GM23338 (cell line): ENCODE data around the gene C1orf87.

Source experiments
- CREB1 ChIP-seq: fragments of 250-450 bp; sonication (Bioruptor Pico); IDR thresholded peaks from 2 replicates; pipeline ENCODE4 v1.5.0; 2020; ENCODE audit warnings: low read depth, mild to moderate bottlenecking, moderate library complexity
- EZH2 ChIP-seq: fragments of 200-600 bp; sonication (generic); IDR thresholded peaks from one replicate; pipeline ENCODE4 v1.8.0; 2017; ENCODE audit warnings: antibody characterized with exemption, mild to moderate bottlenecking, low read depth; ENCODE audit not compliant: unreplicated experiment
- EZH2phosphoT487 ChIP-seq: fragments of 200-600 bp; sonication (generic); IDR thresholded peaks from one replicate; pipeline ENCODE4 v1.8.1; 2018; ENCODE audit warnings: antibody characterized with exemption; ENCODE audit not compliant: unreplicated experiment
- JUNB ChIP-seq: IDR thresholded peaks from one replicate; pipeline ENCODE4 v1.6.1; 2016; ENCODE audit warnings: antibody characterized with exemption; ENCODE audit not compliant: unreplicated experiment
- POLR2AphosphoS5 ChIP-seq: IDR thresholded peaks from 2 replicates; pipeline ENCODE4 v1.6.1; 2016; ENCODE audit warnings: antibody characterized with exemption, low read depth
- ZNF331 ChIP-seq: fragments of 250-450 bp; sonication (Bioruptor Pico); IDR thresholded peaks from 2 replicates; pipeline ENCODE4 v1.5.0; 2020; ENCODE audit warnings: low read depth, mild to moderate bottlenecking, moderate library complexity
- TF ChIP-seq, protein P1 (sequence below), 2 experiments: fragments of 200-600 bp in 1 of 2; sonication (generic) in 1 of 2; conservative IDR thresholded peaks; 2 replicates each; pipeline versions ENCODE4 v1.5.1 to v1.6.1; 2016 to 2017; ENCODE audit warnings: antibody characterized with exemption in 2 of 2, low read depth in 2 of 2, mild to moderate bottlenecking in 2 of 2, moderate library complexity in 1 of 2
- TF ChIP-seq, protein P2 (sequence below): IDR thresholded peaks from one replicate; pipeline ENCODE4 v1.6.1; 2018; ENCODE audit warnings: antibody characterized with exemption; ENCODE audit not compliant: unreplicated experiment
- TF ChIP-seq, protein P3 (sequence below): fragments of 250-450 bp; sonication (Bioruptor Pico); IDR thresholded peaks from 2 replicates; pipeline ENCODE4 v1.5.0; 2020; ENCODE audit warnings: mild to moderate bottlenecking, moderate library complexity

DNA sequence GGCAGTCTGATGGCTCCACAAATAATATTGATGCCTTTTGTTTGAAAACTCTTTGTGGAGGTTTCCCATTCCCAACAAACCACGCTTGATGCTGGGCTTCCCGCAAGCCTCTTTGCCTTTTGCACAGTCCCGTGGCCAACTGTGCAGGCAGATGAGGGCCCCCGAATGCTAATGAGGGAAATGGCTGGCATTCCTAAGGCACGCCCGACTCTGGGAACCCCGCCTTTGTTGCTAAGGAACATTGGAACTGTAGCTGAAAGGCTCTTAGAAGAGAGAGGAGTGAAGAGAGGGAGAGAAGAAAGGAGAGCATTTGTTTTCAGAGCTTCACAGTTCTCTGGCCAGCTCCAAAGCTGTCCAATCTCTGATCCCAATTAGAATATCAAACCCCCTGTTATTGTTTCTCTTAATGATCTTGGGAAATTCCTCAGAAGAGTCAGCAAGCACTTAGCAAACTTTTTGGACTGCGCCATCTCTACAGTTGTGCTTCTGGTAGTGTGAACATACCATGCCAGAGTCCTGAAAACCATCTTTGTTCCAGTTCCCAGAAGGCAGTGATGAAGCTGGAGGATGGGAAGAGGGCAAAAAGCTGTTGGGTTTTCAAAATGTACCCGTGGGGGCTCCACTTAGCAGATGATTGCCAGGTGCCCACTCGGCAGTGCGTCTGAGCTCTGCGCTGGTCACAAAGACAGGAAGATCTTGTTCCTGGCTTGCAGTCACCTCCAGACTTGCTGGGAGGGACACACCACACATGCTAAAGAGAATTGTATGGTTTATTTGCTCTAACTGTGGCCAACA lies 86.9 kb downstream of the C1orf87 start:
- TF ChIP-seq, protein P1, sequence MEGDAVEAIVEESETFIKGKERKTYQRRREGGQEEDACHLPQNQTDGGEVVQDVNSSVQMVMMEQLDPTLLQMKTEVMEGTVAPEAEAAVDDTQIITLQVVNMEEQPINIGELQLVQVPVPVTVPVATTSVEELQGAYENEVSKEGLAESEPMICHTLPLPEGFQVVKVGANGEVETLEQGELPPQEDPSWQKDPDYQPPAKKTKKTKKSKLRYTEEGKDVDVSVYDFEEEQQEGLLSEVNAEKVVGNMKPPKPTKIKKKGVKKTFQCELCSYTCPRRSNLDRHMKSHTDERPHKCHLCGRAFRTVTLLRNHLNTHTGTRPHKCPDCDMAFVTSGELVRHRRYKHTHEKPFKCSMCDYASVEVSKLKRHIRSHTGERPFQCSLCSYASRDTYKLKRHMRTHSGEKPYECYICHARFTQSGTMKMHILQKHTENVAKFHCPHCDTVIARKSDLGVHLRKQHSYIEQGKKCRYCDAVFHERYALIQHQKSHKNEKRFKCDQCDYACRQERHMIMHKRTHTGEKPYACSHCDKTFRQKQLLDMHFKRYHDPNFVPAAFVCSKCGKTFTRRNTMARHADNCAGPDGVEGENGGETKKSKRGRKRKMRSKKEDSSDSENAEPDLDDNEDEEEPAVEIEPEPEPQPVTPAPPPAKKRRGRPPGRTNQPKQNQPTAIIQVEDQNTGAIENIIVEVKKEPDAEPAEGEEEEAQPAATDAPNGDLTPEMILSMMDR (conservative IDR thresholded peaks at IDR 0.05; ENCODE audit: low read depth in 2 of 2): no peak
- TF ChIP-seq EZH2phosphoT487 (no peak), POLR2AphosphoS5 (no peak), EZH2 (no peak), CREB1 (CRISPR knock-in tag) (no peak), ZNF331 (no peak), JUNB (no peak)
- TF ChIP-seq, protein P2, sequence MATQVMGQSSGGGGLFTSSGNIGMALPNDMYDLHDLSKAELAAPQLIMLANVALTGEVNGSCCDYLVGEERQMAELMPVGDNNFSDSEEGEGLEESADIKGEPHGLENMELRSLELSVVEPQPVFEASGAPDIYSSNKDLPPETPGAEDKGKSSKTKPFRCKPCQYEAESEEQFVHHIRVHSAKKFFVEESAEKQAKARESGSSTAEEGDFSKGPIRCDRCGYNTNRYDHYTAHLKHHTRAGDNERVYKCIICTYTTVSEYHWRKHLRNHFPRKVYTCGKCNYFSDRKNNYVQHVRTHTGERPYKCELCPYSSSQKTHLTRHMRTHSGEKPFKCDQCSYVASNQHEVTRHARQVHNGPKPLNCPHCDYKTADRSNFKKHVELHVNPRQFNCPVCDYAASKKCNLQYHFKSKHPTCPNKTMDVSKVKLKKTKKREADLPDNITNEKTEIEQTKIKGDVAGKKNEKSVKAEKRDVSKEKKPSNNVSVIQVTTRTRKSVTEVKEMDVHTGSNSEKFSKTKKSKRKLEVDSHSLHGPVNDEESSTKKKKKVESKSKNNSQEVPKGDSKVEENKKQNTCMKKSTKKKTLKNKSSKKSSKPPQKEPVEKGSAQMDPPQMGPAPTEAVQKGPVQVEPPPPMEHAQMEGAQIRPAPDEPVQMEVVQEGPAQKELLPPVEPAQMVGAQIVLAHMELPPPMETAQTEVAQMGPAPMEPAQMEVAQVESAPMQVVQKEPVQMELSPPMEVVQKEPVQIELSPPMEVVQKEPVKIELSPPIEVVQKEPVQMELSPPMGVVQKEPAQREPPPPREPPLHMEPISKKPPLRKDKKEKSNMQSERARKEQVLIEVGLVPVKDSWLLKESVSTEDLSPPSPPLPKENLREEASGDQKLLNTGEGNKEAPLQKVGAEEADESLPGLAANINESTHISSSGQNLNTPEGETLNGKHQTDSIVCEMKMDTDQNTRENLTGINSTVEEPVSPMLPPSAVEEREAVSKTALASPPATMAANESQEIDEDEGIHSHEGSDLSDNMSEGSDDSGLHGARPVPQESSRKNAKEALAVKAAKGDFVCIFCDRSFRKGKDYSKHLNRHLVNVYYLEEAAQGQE: no peak
- TF ChIP-seq, protein P3, sequence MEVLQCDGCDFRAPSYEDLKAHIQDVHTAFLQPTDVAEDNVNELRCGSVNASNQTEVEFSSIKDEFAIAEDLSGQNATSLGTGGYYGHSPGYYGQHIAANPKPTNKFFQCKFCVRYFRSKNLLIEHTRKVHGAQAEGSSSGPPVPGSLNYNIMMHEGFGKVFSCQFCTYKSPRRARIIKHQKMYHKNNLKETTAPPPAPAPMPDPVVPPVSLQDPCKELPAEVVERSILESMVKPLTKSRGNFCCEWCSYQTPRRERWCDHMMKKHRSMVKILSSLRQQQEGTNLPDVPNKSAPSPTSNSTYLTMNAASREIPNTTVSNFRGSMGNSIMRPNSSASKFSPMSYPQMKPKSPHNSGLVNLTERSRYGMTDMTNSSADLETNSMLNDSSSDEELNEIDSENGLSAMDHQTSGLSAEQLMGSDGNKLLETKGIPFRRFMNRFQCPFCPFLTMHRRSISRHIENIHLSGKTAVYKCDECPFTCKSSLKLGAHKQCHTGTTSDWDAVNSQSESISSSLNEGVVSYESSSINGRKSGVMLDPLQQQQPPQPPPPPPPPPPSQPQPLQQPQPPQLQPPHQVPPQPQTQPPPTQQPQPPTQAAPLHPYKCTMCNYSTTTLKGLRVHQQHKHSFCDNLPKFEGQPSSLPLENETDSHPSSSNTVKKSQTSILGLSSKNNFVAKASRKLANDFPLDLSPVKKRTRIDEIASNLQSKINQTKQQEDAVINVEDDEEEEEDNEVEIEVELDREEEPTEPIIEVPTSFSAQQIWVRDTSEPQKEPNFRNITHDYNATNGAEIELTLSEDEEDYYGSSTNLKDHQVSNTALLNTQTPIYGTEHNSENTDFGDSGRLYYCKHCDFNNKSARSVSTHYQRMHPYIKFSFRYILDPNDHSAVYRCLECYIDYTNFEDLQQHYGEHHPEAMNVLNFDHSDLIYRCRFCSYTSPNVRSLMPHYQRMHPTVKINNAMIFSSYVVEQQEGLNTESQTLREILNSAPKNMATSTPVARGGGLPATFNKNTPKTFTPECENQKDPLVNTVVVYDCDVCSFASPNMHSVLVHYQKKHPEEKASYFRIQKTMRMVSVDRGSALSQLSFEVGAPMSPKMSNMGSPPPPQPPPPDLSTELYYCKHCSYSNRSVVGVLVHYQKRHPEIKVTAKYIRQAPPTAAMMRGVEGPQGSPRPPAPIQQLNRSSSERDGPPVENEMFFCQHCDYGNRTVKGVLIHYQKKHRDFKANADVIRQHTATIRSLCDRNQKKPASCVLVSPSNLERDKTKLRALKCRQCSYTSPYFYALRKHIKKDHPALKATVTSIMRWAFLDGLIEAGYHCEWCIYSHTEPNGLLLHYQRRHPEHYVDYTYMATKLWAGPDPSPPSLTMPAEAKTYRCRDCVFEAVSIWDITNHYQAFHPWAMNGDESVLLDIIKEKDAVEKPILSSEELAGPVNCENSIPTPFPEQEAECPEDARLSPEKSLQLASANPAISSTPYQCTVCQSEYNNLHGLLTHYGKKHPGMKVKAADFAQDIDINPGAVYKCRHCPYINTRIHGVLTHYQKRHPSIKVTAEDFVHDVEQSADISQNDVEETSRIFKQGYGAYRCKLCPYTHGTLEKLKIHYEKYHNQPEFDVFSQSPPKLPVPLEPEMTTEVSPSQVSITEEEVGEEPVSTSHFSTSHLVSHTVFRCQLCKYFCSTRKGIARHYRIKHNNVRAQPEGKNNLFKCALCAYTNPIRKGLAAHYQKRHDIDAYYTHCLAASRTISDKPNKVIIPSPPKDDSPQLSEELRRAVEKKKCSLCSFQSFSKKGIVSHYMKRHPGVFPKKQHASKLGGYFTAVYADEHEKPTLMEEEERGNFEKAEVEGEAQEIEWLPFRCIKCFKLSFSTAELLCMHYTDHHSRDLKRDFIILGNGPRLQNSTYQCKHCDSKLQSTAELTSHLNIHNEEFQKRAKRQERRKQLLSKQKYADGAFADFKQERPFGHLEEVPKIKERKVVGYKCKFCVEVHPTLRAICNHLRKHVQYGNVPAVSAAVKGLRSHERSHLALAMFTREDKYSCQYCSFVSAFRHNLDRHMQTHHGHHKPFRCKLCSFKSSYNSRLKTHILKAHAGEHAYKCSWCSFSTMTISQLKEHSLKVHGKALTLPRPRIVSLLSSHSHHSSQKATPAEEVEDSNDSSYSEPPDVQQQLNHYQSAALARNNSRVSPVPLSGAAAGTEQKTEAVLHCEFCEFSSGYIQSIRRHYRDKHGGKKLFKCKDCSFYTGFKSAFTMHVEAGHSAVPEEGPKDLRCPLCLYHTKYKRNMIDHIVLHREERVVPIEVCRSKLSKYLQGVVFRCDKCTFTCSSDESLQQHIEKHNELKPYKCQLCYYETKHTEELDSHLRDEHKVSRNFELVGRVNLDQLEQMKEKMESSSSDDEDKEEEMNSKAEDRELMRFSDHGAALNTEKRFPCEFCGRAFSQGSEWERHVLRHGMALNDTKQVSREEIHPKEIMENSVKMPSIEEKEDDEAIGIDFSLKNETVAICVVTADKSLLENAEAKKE: no peak
